Stimulated activated CD8-positive, alpha-beta memory T cell treated with anti-CD3 and anti-CD28 coated beads, Interleukin-4, amount 100 ng/mL, for 4 hours (primary cell): ENCODE results near the gene RAB13.

Source experiments
- DNase-seq, 2 donors: peaks; one replicate each; pipeline ENCODE4 v3.0.0-alpha.2; 2020; ENCODE audit warnings: low read depth in 2 of 2, low spot score in 1 of 2

Gene RAB13

GRCh38 chr1:153934746-153935145 is 51.4 kb downstream of the RAB13 start:
- DNase-seq = no peak

- DNase-seq = no peak
Observed at GRCh38 chr1:153933955-153934354, 52.2 kb downstream of the RAB13 start.

GRCh38 chr1:153933430-153933829 is 52.7 kb downstream of the RAB13 start:
- no peak for DNase-seq

- no peak for DNase-seq
Observed at GRCh38 chr1:153932156-153933131, 53.7 kb downstream of the RAB13 start.
